HG02885 (cell line): ENCODE measurements around the gene RASD1.

Experiments used
- ATAC-seq: cut with Tn5 transposase; IDR thresholded peaks from one replicate; pipeline ENCODE4 v1.9.1; 2021; ENCODE audit warnings: mild to moderate bottlenecking; ENCODE audit not compliant: unreplicated experiment, poor library complexity

The RASD1 gene

GRCh38 chr17:17511881-17512858 lies 16.0 kb upstream of the RASD1 start:
- ATAC-seq = no peak

DNA sequence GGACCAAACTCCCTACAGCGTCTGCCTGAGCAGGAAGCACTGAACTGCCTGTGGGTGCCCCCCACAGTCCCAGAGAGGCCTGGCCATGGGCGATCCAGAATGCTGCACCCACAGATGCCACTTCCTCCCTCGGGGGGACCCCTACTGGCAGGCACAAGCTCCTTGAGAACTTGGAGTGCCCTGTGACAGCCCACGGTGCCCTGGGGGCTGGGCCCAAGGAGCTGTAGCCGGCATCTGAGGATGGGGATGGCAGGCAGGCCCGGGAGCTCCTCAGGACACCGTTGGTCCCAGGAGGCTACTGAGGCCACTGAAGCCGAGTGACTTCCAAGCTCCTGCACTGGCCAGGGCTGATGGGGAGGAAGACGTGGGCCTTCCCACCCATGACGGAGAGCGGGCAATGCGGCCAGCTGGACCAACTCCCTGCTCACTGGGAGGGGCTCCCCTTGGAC lies 15.1 kb upstream of the RASD1 start:
- no peak for ATAC-seq

DNA sequence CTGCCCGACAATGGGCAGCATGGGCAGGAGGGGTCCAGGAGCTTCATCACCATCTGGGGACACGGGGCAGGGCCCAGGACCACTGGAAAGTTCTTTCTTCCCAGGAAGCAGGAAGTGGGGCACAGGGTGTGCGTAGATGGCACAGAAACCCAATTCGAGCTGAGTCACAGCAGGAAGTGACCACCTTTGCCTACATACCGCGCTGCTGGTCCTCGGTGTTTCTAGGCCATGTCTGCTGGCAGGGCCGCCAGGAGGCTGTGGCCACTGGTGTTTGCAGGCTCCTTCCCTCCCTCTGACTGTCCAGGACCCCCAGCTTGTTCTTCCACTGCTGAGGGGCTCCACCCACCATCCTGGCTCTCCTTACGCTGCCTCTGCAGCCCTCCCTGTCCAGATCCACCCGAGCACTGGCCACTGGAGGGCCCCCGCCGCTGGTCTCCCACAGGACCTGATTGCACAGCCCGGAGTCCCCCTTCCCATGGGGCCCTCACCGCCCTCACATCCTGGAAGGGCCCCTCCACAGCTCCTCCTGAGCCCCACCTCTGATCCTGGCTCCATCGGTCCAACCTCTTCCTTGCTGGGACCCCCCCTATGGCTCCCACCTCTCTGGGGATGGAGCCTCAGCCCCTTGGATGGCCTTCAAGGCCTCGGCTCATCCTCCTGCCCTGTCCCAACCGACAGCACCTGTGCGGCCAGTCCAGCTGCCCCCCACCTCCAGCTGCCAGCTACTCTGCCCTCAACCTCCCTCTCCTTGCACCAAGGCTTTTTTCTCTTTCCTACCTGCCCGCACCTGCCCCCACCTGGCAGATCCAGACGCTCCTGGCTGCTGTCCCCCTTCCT lies 14.5 kb upstream of the RASD1 start:
- ATAC-seq = no peak

DNA sequence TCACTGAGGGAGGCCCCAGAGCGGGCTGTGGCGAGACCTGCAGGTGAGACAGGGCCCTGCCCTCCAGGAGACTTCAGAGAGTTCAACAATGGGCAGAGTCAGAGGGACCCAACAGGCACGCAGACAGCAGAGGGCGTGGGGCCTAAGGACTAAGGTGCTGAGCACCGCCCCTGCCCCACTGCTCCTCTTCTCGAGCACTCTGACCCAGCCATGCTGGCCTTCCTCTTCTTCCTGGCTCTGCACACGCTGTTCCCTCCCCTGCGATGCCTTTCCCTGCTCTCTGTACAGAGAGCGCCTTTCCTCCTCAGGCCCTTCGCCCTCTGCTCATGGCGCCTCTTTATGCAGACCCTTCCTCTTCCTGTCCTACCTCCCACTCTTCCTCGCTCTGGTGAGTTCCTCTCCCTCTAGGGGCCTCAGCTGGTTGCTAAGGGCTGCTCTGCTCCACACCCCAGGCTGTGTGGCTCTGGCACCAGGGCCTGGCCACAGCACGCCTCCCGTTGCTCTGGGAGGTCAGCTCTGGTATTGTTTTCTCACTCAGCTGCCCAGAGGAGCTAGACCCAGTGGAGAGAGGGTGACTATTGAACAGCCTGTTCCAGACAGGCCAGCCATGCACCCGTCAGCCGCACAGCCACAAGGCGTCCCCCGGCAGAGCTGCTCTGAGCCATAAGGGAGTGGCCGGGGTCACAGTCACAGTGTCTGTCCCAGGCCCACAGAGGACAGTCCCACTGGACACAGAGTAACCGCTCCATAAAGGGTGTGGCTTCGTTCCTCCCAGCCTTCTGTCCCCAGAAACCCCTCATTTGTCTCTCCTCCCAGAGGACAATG lies 13.6 kb upstream of the RASD1 start:
- no peak for ATAC-seq

DNA sequence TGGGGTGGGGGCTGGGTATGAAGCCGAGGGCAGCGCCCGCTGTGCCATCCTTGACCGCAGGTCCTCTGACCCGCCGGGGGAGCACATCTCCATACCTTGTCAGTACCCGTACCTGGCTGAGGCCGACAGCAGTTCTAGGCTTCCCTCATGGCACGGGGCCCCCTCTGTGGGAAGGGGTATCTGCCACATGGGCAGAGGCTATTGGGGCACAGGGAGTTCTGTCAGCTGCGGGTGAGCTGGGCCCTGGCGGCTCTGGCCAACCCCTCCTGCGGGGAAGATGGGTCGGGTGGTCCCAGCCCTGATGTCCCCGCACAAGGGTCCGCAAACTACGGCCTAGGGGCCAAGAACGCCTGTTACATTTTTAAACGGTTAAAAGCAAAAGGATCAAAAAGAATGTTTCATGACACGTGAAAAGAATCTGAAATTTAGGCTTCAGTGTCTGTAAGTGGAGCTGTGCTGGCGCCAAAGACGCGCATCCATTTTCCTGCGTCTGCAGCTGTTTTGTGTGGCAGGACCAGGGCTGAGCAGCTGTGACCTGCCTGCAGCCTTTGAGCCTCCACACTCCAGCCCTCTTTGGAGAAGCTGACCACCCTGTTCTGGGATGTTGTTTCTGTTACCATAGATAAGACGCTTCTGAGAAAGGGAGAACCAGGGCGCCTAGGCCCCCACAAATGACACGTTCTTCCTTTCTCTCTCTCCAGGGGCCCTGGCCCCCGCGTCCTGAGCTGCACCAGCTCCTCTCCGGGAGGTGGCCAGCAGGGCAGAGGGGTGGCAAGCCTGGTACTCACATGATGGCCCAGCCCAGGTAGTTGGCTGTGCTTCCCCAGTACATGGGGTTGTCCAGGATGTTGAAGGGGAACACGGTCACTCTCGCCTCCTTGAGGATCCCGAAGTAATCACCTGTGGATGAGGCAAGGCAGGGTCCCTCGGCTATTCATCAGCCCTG lies 12.7 kb upstream of the RASD1 start:
- ATAC-seq = no peak

GRCh38 chr17:17508019-17508535 lies 11.9 kb upstream of the RASD1 start:
- no peak for ATAC-seq

DNA sequence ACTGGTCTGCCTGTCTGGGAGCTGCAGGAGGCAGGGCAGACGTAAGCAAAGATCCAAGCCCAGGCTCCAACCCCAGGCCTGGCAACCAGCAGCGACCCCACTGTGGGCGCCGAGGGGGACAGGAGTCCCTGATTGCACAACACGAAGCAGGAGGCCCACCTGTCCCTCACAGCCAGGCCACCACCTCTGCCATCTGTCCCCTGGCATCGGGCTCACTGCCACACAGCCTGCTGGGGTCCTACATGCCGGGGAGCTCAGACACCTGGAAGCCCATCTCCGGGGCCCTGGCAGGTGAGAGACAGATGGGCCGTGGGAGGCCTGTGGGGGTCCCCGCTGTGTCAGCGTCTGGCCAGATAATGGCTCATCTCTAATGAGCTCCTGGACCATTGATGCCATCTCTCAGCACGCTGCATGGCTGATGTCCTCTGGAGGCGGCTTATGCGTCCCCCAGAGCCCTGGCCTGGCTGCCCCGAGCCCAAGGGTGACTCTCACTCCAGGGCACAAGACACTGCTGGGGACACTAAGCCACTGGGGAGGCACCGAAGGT lies 11.3 kb upstream of the RASD1 start:
- ATAC-seq = no peak

- no peak for ATAC-seq
Observed at GRCh38 chr17:17506893-17507464, 10.8 kb upstream of the RASD1 start.

GRCh38 chr17:17506181-17506741 lies 10.1 kb upstream of the RASD1 start:
- no peak for ATAC-seq

DNA sequence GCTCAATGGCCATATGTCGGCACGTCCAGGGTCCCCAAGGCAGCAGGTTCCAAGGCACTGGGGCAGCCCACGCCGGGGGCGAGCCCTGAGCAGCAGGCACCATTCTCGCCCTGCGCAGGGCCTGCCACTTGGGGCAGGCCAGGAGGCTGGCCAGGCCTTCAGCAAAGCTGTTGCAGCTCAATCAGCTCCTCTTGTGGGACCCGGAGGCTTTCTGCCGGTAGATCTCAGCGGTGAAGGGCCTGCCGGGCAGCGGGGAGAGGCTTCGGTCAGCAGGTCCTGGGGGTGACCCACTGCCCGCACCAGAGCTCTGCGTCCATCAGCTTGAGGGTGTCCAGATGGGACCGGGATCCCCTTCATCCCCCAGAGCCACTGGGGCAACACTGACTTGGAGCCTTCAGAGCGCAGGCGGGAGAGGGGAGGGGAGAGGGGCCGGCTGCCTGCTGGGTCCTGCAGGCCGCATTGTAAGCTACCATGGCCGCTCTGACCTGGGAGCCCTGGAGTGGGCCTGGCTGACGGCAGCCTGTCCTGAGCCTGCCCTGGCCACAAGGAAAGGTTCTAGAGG lies 9.5 kb upstream of the RASD1 start:
- no peak for ATAC-seq

DNA sequence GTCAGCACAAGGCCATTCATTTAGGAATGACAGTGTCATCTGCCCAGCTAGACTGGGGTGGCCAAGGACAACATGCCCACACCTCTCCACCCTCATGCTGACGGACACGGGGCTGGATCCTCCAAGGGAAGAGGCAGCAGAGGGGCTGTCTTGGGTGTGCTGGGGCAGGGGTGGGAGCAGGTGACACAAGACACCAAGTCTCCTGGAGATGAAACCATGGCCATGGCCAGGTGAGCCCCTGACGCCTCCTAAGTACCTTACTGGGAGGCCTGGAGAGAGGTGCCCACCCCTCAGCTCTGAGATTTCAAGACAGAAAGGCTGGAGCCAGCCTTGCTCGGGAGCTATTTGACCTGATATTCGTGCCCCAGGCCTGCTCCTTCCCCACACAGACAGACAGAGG lies 9.0 kb upstream of the RASD1 start:
- ATAC-seq = no peak

DNA sequence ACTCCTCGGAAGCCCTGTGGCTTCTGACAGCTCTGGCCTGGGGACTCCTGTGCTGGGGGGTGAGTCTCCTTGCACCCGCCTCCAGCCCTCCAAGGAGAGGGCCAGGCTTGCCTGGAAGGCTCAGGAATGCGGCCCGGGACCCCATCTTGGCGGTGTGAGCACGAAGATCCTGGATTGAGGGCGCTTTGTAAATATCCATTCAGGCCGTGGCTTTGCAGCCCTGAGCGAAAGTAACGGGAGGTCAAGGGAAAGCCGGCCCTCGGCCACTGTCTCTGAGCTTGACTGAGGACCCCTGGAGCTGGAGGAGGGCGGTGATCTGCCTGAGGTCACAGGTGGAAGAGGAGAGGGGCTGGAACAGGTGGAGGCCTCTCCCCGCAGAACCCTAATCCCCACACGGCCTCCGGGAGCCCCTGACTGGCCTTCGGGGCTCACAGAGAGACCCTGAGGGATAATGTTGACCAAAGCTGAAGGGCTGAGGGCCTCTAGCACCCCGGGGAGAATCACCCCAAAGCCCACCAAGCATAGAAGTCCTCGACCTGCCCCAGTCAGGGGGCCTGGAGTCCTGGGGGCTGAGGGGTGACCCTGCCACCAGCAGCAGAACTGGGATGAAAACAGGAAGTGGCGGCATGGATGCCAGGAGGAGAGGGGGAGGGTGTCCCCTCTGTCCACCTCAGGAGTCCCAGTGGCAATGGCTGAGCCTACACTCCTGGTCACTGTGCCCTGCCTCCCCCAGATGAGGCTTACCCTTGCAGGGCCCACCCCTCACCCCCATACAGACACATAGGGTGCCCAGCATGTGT lies 8.3 kb upstream of the RASD1 start:
- no peak for ATAC-seq

DNA sequence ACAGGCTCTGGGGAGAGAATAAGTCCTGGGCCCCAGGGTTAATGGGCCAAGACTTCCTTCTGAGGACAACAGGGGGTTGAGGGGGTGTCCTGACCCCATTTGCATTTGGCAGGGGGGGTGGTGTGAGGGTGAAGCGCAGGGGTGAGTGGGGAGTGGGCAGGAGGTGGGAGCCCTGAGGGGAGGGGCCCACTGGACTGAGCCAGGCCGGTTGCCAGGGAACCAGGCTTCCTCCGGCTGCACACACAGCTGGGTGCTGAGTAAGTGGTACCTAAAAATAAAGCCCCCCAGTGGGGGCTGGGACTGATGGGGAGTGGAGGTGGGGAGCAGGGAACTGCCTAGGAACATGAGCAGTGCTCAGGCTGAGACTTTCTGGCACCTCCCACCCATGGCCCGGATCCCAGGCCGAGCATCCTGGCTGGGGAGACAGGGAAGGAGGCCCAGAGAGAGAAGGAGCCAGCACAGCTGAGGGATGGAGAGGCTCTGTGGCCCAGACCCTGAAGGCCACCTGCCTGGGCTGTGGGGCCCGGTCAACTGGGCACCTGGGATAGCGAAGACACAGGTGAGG lies 7.5 kb upstream of the RASD1 start:
- ATAC-seq = no peak

GRCh38 chr17:17502741-17503565 lies 6.8 kb upstream of the RASD1 start:
- no peak for ATAC-seq

DNA sequence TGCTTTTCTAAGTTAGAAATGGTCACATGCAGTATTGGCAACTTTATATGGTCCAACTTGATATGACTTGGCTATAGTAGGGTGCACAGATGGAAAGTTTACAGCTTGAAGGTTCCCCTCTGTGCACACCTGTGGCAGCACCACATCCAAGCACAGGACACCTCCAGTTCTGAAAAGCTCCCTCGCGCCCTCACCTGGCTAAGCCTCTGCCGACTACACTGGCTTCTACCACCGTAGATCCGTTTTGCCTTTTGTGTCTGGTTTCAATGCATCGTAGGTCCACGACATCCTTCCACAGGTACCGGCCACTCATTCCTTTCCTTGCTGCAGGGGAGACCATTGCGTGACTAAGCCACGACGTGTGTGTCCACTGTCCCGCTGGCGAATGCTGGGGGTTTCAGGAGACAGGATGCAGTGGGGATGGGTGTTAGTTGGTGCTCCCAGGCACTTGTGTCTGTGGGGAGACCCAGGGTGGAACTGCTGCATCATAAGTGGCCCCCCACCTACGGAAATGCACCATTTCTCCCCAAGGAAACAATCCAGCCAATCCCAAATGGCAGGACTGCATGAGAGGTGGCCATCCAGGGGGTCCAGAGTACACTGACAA lies 4.9 kb upstream of the RASD1 start:
- ATAC-seq = no peak
